GM21528 (cell line): ENCODE measurements around the gene SIRPG.
"Not testable (repeated sequence)": the region's sequence is repeated elsewhere in the genome, so short reads cannot be mapped to it uniquely, and the experiment has no call there.

Experiments used
- ATAC-seq: cut with Tn5 transposase; IDR thresholded peaks from one replicate; pipeline ENCODE4 v1.9.1; 2021; ENCODE audit warnings: mild to moderate bottlenecking, moderate library complexity; ENCODE audit not compliant: unreplicated experiment, low FRiP score

Gene SIRPG

GRCh38 chr20:1657556-1658334 is at the start of gene SIRPG:
Gene SIRPG, minus strand, starts transcription at chr20:1657779. Its CDS starts 65 bp downstream, at chr20:1657714.
- no peak for ATAC-seq

DNA sequence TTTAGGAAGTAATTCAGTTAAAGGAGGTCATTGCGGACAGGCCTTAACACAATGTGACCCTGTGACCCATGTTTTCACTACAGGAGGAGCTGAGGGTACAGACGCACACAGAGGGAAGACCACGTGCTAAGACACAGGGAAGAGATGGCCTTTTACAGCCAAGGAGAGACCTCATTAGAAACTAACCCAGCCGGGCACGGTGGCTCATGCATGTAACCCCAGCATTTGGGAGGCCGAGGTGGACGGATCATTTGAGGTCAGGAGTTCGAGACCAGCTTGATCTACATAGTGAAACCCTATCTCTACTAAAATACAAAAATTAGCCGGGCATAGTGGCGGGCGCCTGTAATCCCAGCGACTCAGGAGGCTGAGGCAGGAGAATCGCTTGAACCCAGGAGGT is 49.3 kb upstream of the SIRPG start:
- ATAC-seq, result not testable (repeated sequence)

DNA sequence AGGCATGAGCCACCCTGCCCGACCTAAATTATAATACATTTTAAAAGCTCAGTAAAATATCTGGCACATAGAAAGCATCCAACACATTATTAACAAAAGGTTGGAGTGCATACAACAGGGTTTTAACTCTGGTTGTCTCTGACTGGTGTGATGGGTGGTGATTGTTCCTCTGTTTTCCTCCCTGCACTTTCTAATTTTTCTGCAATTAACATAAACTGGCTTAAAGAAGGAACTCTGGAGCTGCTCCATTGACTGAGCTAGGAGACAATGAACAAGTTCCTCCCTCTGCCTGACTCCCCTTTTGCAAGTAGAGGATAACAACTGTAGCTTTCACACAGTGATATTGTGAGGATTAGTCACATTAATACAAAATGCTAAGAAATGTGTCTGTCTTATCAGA is 48.5 kb upstream of the SIRPG start:
- ATAC-seq, result no peak

- ATAC-seq, result no peak
Measured at GRCh38 chr20:1702855-1703254, 45.3 kb upstream of the SIRPG start.

GRCh38 chr20:1702328-1702727 is 44.7 kb upstream of the SIRPG start:
- no peak for ATAC-seq

- no peak for ATAC-seq
Measured at GRCh38 chr20:1700990-1701389, 43.4 kb upstream of the SIRPG start.

- no peak for ATAC-seq
Measured at GRCh38 chr20:1697592-1697991, 40.0 kb upstream of the SIRPG start.

GRCh38 chr20:1696521-1697209 is 39.1 kb upstream of the SIRPG start:
- ATAC-seq, result no peak

DNA sequence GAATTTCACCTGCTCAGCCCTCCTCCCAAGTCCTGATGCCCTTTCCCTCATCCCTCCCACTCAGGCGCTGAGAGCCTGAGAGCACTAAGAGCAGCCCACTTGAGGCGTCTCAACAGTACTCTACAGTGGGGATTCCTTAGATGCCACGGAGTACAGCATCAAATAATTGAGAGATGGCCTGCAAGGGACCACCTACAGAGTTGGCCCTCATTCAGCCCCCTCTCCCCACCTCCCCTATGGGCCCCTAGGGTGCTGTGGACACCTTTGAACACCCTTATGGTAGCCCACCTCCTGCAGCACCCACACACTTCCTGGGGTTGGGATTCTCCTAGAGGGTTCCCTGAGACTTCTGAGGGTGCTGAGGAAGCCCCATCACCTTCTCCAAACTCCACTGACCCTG is 37.1 kb upstream of the SIRPG start:
- no peak for ATAC-seq

- no peak for ATAC-seq
Measured at GRCh38 chr20:1693427-1693826, 35.8 kb upstream of the SIRPG start.

DNA sequence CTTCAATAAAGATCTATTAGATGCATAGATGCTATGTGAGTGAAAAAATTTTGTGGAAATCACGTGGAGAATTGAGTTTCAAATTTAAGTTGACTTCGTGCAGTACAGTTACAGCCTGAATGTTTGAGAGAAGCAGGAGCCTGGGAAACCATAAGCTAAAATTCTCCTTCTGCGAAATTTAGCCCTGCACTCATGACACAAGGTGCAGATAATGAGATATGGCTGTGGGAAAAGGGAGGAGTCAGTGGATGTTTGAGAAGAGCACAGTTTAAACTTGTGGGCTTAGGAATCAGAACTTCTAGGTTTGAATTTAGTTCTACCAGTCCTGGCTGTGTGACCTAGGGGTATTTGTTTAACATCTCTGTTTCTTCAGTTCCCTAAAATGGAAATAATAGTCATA is 32.1 kb upstream of the SIRPG start:
- no peak for ATAC-seq

- no peak for ATAC-seq
Measured at GRCh38 chr20:1688886-1689538, 31.4 kb upstream of the SIRPG start.

- no peak for ATAC-seq
Measured at GRCh38 chr20:1687053-1687452, 29.5 kb upstream of the SIRPG start.

DNA sequence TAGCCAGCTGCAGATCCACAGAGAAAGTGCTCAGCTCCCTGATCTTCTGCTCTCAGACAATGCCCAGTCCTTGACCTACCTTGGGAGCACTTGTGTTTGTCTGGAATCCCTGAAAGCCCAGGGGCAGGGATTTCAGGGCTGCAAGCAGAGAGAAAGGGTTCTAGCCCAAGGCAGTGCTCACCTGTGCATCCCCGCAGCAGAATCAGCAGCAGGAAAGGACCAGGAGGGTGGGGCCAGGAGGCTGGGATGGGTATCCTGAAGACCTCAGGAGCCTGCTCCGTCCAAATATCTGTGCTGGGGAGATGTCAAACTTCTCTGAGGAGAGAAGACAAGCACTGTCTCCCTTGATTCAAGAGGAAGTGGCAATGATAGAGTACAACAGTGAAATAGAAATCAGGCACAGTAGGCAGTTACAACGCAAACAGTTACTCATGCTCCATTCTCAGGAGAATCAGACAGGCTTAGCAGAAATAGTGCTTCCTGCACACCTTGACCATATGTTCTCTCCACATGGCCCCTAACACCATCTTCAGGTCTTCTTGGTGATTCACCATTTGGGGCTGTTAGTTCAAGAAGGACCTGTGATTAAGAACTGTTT is 28.7 kb upstream of the SIRPG start:
- ATAC-seq, result no peak

- no peak for ATAC-seq
Measured at GRCh38 chr20:1685304-1686052, 27.9 kb upstream of the SIRPG start.

DNA sequence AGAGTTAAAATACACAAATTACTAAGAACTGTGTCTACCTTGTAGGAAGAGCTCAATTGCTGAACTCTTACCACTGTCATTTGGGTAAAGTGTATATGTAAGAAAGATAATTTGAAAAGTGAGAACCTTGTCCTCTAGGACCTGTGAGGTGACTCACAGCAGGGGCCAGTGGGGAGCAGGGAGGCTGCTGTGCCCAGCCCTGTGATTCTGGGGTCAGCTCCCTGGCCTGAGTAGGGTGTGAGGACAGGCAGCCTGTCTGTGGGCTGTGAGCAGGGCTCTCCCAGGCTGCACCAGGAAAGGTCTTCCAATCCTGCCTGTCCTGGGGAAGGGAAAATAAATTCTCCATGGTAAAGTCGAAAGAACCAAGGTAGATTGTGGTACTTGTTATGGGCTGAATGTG is 27.3 kb upstream of the SIRPG start:
- ATAC-seq, result no peak

GRCh38 chr20:1676650-1677049 is 19.1 kb upstream of the SIRPG start:
- no peak for ATAC-seq

- ATAC-seq, result no peak
Measured at GRCh38 chr20:1674990-1675780, 17.6 kb upstream of the SIRPG start.

DNA sequence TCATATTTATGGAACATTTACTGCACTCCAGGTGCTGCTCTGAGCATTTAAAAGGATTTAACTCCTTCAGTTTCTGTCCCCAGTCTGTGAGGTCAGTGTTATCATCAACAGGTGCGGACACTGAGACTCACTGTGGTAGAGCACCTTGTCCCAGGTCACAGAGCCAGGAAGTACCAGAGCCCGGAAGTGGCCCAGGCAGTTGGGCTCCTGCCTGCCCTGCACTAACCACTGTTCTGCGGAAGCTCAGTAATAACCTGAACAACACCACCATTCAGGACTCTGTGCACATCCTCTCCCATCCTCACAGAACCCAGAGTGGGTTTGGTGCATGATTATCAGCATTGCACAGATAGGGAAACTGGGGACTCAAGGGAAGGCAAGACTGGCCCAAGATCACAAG is 16.8 kb upstream of the SIRPG start:
- no peak for ATAC-seq

DNA sequence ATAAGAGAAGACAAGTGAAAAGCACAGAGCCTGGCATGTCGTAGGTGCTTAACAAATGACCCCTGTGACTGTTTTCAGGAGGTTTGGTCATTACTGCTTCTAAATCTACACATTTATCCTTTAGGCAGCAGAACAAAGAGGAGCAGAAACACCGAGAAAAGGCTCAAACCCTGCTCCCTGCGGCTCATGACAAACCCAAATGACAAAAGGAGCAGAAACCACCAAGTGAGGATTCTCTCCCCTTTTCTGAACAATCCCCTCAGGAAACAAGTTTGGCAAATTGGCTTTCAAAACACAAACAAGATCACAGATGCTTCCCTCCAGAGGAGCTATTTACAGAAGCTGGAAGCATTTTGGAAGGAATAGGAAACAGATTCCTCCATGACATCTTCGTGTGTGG is 15.8 kb upstream of the SIRPG start:
- no peak for ATAC-seq
